HG02885 (cell line): ENCODE measurements around the gene NDUFB2.
"Not testable (repeated sequence)": the region's sequence is repeated elsewhere in the genome, so short reads cannot be mapped to it uniquely, and the experiment has no call there.

Experiments used
- ATAC-seq: cut with Tn5 transposase; IDR thresholded peaks from one replicate; pipeline ENCODE4 v1.9.1; 2021; ENCODE audit warnings: mild to moderate bottlenecking; ENCODE audit not compliant: unreplicated experiment, poor library complexity

Gene NDUFB2

DNA sequence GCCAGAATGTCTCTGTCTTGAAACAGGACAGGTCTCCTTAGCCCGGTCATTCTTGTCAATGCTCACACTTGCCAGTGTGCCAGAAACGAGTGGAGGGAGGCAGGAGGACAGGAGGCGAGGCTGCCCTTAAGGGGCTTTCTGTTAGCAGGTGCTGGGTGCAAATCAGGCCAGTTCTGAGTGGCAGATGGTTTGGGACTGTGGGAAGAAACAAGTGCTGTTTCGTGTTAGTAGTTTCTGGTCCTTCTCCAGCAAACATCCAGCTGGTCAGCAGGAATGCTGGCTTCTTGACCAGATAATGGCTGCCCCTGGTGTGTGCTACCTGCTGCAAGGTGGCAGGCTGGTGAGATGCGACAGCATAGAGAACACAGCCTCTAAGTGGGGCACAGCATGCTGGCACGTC is 8.2 kb upstream of the NDUFB2 start:
- ATAC-seq, result no peak

DNA sequence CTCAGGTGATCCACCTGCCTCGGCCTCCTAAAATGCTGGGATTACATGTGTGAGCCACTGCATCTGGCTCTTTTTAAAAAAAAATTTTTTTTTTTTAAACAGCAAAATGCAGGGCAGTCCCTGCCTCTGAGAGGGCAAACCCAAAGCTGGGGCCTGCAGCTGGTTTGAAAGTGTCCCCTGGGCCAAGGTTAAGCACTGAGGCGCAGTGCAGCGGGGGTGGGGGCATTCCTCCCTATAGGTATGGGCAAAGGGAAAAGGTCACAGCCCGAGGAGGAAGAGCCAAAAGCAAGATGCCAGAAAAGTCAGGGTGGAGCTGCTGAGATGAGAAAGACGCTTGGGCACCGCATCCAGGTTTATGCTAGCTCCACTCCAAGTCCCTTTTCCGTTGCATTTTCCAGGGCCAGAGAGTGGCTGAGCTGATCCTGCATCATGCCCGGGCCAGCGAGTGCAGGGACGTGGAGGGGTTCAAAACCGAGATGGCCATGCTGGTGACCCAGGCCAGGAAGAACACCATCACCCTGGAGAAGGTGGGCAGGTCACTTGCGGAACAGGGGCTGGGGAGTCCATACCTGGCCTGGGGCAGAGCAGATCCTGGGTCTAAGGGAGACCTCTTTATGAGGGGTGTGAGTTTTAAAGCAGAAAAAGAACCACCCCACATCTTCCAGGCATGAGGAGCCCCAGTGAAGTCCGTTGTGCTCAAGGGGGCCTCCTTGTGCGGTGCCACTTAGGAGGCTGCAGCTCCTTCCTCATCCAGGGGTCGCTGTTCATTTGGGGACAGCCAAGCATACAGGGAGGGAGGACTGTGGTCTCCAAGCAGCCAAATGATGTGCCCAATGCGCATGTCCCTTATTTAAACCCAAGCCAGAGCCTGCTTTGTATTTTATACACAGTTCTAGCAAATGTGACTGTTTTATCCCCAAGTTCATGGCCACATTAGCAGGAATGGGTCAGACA is 7.0 kb upstream of the NDUFB2 start:
- no peak for ATAC-seq

GRCh38 chr7:140691376-140692045 is 5.0 kb upstream of the NDUFB2 start:
- ATAC-seq, result no peak

- ATAC-seq, result not testable (repeated sequence)
Measured at GRCh38 chr7:140693849-140694248, 2.7 kb upstream of the NDUFB2 start.

DNA sequence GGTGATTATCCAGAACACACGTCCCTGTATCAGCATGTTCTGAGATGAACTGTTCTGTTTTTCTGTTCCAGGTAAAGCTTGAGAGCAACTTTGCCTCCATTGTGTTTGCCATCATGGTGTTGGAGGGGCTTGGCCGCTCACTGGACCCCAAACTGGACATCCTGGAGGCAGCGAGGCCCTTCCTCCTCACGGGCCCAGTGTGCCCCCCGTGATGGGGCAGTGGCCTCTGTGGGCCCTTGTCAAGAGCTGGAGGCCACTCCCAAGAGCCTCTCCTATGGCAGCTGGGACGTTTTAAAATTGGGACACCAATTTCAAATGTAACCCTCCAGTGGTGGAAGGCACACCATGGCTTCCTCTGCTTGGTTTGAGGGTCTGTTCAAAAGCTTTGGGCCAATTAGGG is 1.9 kb upstream of the NDUFB2 start:
- no peak for ATAC-seq

DNA sequence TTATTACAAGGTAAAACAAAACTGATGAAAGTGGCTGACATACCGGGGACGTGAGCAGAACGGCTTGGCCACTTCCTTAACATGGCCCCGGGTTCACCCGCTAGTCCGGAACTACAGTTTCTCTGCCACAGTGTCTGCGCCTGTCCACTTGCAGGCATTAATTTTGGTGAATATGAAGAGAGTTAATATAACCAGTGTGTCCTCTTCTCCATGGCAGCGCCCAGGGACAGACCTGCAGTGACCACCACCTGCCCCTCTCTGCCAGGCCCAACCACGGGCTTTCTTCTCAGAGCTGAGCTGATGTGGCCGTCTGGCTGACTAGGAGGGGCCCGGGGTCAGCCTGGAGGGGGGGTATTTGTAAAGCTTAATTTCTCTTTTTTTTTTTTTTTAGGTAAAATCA is 1.1 kb upstream of the NDUFB2 start:
- ATAC-seq, result no peak

DNA sequence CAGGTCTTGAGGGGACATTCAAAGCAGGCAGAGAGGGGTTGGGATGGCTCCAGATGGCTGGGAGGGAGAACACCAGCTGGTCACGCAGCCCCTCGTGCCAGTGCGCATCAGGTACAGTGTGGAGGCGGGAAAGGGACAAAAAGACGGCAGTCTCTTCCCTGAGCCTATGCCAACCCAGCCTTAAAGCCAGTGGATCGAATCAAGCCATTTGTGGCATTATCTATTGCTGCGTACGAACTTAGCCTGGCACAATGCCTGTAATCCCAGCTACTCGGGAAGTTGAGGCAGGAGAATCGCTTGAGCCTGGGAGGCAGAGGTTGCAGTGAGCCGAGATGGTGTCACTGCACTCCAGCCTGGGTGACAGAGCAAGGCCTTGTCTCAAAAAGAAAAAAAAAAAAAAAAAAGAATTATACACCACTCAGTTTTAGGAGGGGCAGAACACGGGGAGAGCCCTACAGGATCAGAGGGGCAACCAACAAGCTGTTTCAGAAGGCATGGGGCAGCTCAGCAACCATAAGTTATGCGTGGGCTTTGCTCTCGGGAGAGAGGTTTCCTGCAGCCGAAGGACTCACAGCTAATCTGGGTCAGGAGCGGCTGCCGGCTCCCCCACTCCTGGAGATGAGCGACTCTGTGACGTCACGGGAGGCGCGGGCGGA is 356 bp upstream of the NDUFB2 start:
- ATAC-seq, result peak; percentile 93

DNA sequence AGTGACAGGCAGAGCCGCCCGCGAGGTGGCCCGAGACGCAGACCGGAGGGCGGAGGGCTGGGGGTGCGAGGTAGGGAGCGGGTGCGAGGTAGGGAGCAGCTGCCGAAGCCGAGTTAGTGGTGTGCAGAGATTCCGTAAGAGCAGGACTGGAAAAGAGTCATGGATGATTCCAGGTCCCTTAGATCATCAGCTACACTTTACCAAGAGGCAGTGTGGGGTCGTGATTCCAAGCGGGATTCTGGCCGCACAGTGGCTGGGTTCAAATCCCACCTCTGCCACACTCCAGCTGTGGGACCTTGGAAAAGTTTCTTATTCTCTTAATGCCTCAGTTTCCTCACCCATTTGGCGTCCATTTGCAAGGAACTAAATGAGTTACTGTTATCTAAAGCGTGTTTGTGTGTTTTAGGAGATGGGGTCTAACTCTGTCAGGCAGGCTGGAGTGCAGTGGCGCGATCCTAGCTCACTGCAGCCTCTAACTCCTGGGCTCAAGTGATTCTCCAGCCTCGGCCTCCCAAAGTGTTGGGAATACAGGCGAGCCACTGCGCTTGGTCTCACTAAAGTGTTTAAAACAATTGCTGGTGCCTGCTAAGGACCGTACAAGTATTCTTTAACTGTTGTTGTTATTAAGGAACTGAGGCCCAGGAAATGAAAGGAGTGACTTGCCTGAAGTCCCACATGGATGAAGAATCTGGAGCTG is 1.1 kb downstream of the NDUFB2 start:
- no peak for ATAC-seq

DNA sequence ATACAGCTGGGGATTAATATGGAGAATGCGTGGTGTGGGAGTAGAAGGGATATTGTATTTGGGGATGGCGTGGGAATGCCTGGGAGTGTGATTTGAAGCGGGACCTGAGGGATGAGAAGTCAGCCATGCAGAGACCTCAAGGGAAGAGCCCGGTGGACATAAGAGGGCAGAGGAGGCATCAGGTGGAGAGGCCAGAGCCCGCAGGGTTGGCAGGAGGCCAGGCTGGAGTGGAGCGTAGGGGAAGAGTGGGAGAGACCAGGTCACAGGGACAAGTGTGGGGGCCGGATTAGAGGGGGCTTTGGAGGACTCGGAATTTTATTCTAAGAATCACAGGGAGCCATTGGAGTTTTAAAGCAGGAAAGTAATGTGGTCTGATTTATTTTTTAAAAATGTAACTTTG is 2.0 kb downstream of the NDUFB2 start:
- no peak for ATAC-seq

DNA sequence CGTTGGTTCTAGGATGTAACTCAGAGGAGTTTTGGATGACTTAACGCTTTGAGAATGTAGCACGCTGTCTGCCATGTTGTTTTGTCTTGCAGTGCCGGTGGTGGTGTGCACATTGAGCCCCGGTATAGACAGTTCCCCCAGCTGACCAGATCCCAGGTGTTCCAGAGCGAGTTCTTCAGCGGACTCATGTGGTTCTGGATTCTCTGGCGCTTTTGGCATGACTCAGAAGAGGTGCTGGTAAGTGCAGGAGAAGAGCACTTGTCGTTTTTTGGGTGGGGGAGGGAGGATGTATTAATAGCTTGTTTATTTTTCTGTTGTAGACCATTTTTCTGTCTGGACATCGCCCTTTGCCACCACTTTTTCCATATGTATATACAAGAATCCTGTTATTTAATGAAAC is 6.3 kb downstream of the NDUFB2 start:
- no peak for ATAC-seq

DNA sequence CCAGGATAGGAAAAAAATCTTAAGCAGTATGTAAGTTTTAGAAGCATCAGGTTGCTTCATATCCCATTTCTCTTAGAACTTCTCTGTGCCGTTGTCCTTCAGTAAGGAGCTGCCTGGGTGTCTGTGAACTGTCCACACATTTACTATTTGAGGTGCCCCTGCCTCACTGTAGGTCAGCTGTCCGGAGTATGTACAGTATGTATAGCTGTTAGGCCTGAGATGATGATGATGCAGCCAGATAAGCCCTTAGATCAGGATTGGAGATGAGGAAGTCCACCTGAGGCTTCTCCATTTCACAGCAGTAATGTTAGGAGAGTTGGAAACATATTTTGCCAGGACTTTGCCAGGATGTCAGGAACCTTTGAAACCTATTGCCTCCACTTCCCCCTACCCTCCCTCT is 7.7 kb downstream of the NDUFB2 start:
- no peak for ATAC-seq

DNA sequence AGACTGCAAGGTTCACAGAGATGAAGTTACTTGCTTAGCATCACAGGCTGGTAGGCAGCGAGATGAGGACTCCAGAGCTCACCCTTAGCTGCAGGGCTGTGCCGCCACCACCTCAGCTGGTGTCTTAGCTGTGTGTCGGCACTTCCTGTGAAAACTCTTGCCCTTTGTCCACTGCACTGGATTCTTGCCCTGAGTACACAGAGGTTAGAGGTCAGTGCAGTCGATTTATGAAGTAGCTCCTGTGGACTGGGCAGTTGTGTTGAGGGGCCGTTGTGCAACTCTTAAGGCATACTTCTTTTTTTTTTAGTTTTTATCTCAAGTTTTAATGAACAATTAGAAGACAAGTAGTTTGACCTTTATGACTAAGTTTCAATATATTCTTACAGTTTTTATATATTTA is 10.6 kb downstream of the NDUFB2 start:
- no peak for ATAC-seq

- not testable (repeated sequence) for ATAC-seq
Measured at GRCh38 chr7:140708764-140709163, 12.3 kb downstream of the NDUFB2 start.

DNA sequence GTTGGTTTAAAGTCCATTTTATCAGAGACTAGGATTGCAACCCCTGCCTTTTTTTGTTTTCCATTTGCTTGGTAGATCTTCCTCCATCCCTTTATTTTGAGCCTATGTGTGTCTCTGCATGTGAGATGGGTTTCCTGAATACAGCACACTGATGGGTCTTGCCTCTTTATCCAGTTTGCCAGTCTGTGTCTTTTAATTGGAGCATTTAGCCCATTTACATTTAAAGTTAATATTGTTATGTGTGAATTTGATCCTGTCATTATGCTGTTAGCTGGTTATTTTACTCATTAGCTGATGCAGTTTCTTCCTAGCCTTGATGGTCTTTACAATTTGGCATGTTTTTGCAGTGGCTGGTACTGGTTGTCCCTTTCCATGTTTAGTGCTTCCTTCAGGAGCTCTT is 15.9 kb downstream of the NDUFB2 start:
- not testable (repeated sequence) for ATAC-seq

DNA sequence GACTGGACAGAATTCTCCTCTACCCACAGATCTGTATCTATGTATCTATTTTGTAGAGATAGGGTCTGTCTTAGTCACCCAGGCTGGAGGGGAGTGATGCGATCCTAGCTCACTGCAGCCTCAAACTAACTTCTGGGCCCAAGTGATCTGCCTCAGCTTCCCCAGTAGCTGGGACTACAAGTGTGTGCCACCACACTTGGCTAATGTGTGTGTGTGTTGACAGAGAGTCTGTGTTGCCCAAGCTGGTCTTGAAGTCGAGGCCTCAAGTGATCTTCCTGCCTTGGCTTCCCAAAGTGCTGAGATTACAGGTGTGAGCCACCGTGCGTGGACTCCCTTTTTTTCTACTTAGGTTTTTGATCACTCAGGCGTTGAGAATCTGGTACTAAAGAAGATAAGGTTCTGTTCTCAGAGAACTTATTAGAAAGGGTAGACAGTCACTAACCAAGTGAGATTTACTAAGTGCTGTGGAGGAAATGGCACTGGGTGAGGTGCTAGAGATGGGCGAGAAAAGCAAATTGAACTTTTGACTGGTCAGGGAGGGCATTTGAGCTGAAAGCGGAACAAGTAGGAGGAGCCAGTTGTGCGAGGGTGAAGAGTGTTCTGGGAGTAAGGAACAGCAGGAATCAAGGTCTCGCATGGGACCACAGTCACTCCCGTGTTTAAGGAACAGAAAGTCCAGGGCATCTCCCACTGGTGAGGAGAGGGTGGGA is 18.0 kb downstream of the NDUFB2 start:
- no peak for ATAC-seq

DNA sequence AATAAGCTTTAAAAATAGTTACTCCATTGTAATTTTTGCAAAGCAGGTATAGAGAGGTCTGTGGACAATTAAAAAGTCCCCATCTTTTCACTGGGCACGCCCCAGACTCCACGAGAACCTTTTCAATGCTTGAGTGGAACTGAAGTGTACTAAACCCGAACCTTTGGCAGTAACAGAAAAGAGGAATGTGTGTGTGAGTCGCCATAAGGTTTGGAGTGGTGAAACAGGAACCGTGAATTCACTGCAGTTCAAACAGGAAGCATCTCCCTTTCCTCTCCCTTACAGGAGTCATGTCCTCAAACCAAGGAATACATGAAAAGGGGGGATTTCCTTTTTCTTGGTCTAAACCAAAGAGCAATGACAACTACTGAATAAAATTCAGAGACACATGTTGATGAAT is 23.2 kb downstream of the NDUFB2 start:
- ATAC-seq, result no peak

DNA sequence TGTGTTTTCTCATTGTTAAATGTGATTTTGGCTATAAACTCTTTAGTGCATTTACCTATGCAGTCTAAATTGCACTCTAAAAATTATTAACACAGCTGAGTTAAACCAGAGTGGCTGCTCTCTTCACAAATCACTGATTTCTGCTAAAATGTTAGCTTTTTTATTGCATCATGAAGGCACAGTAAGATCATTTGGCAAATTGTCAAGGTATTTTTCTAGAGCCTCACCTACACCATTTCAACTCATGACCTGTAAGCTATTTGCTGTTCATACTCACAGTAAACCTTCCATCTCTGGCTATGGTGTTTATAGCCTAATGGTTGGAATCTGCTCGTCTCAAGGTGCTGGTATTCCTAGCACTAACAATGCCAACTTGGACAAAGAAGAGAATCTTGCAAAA is 25.7 kb downstream of the NDUFB2 start:
- no peak for ATAC-seq

DNA sequence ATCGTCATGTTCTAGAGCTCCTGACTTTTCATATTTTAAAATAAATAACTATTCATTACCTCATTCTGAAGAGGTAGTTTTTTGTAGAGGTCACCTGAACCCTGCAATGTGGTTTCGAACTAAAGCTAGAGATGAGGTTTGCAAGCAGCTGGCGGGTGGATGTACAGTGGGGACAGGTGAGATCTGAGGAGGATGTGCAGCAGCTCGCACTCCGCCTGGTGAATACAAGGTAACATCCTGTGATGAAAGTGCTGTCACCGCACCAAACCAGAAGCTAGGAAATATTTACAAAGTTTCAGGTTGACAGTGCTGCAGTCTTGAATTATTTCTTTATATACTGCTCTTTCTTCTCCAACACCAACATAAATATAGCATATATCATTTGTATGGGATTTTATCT is 26.5 kb downstream of the NDUFB2 start:
- no peak for ATAC-seq

DNA sequence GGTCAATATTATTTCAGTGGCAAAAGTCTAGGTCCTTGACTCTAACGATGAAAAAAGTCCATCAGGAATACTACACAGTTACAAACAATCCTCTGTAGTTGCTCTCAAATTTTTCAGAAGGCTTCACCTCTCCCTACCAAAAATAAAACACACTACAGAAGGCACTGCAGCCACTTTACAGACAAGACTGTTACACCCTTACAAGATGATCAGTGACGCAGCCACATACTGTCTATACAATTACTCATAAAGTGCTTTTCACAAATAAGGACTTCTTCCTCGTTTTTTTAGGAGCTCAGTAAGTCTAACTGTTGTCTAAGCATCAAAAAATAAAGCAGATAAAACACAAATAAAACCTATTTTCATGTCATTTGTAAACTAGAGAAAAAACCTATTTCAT is 27.1 kb downstream of the NDUFB2 start:
- ATAC-seq, result no peak

- no peak for ATAC-seq
Measured at GRCh38 chr7:140724706-140725105, 28.2 kb downstream of the NDUFB2 start.
